Uterus (tissue), 2 donors: ENCODE results near the gene PSMD6.

Source experiments
- POLR2A ChIP-seq, 2 donors: fragments of 450-650 bp; IDR thresholded peaks; one replicate each; pipeline ENCODE4 v1.6.1; 2016; ENCODE audit warnings: antibody characterized with exemption in 2 of 2, mild to moderate bottlenecking in 1 of 2, moderate library complexity in 1 of 2
- TF ChIP-seq, protein P1 (sequence below), 4 experiments: fragments of 200-600 bp in 2 of 4; fragments of 450-650 bp in 2 of 4; sonication (generic) in 2 of 4; IDR thresholded peaks; one replicate each; pipeline ENCODE4 v1.5.1; 2016 to 2019; ENCODE audit warnings: antibody characterized with exemption in 4 of 4, mild to moderate bottlenecking in 2 of 4, moderate library complexity in 1 of 4

DNA sequence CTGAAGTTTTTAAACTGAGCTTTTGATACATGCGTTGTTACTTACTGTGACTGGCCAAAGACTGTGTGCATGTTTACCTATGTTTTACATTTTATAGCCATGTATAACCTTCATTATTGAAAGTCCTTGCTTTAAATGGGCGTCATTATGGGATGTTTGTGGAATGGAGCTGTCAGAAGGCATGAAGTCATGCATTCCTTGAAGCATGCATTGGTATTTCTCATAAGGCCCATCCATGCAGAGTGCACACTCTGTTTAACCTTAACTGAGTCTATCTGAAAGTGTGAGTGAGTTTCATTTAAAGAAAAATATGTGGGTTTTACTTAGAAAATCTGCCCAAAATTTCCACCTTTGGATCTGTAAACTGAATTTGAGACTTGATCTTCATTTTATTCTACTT, 51.1 kb downstream of the PSMD6 start:
- TF ChIP-seq, protein P1, sequence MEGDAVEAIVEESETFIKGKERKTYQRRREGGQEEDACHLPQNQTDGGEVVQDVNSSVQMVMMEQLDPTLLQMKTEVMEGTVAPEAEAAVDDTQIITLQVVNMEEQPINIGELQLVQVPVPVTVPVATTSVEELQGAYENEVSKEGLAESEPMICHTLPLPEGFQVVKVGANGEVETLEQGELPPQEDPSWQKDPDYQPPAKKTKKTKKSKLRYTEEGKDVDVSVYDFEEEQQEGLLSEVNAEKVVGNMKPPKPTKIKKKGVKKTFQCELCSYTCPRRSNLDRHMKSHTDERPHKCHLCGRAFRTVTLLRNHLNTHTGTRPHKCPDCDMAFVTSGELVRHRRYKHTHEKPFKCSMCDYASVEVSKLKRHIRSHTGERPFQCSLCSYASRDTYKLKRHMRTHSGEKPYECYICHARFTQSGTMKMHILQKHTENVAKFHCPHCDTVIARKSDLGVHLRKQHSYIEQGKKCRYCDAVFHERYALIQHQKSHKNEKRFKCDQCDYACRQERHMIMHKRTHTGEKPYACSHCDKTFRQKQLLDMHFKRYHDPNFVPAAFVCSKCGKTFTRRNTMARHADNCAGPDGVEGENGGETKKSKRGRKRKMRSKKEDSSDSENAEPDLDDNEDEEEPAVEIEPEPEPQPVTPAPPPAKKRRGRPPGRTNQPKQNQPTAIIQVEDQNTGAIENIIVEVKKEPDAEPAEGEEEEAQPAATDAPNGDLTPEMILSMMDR (IDR thresholded peaks at IDR 0.05): no peak
- no peak for TF ChIP-seq POLR2A (IDR thresholded peaks at IDR 0.05)
